Measurements from ENCODE around the gene ENTREP1.

Gene ENTREP1

GRCh38 chr9:69382135-69382534, 57.1 kb downstream of the ENTREP1 start:
- POLR2A ChIA-PET = no interaction called here
- CTCF ChIA-PET = no interaction called here
- no peak for DNase-seq (ENCODE audit: extremely low spot score)
- TF ChIP-seq CTCF (IDR thresholded peaks at IDR 0.05; ENCODE audit: control extremely low read depth, extremely low read depth, low read depth, missing control alignments) = no peak

- ChIA-PET CTCF (no interaction called here), POLR2A (no interaction called here)
- DNase-seq (ENCODE audit: extremely low spot score) = no peak
- no peak for TF ChIP-seq CTCF (IDR thresholded peaks at IDR 0.05; ENCODE audit: control extremely low read depth, extremely low read depth, low read depth, missing control alignments)
Observed at GRCh38 chr9:69385581-69386033, 60.6 kb downstream of the ENTREP1 start.

GRCh38 chr9:69386651-69387050, 61.6 kb downstream of the ENTREP1 start:
- ChIA-PET POLR2A (no interaction called here), CTCF (no interaction called here)
- no peak for DNase-seq (ENCODE audit: extremely low spot score)
- TF ChIP-seq CTCF (IDR thresholded peaks at IDR 0.05; ENCODE audit: control extremely low read depth, extremely low read depth, low read depth, missing control alignments) = no peak

- no peak for TF ChIP-seq CTCF (IDR thresholded peaks at IDR 0.05; ENCODE audit: control extremely low read depth, extremely low read depth, low read depth, missing control alignments)
- ChIA-PET POLR2A (no interaction called here), CTCF (no interaction called here)
- DNase-seq (ENCODE audit: extremely low spot score) = no peak
Observed at GRCh38 chr9:69388596-69388995, 63.6 kb downstream of the ENTREP1 start.

- DNase-seq (ENCODE audit: extremely low spot score) = no peak
- ChIA-PET POLR2A (no interaction called here), CTCF (no interaction called here)
- TF ChIP-seq CTCF (IDR thresholded peaks at IDR 0.05; ENCODE audit: control extremely low read depth, extremely low read depth, low read depth, missing control alignments) = no peak
Observed at GRCh38 chr9:69389437-69389995, 64.5 kb downstream of the ENTREP1 start.

GRCh38 chr9:69391487-69391886, 66.5 kb downstream of the ENTREP1 start:
- ChIA-PET POLR2A (no interaction called here), CTCF (no interaction called here)
- peak; percentile 5 for DNase-seq (ENCODE audit: extremely low spot score)
- no peak for TF ChIP-seq CTCF (IDR thresholded peaks at IDR 0.05; ENCODE audit: control extremely low read depth, extremely low read depth, low read depth, missing control alignments)

GRCh38 chr9:69391946-69392345, 66.9 kb downstream of the ENTREP1 start:
- ChIA-PET POLR2A (no interaction called here), CTCF (no interaction called here)
- TF ChIP-seq CTCF (IDR thresholded peaks at IDR 0.05; ENCODE audit: control extremely low read depth, extremely low read depth, low read depth, missing control alignments) = no peak
- DNase-seq (ENCODE audit: extremely low spot score) = no peak

All from GM10248 (cell line).